T-helper 17 cell (primary cell): ENCODE data around the gene MAN2B1. TPM values are rescaled to one million over a fixed set of nuclear protein-coding genes. Genes with fewer than 3 reads are reported as not detected.
"Not testable (repeated sequence)": the region's sequence is repeated elsewhere in the genome, so short reads cannot be mapped to it uniquely, and the experiment has no call there.

ENCODE experiments used
- ATAC-seq: fragments of 150-1000 bp; cut with Tn5 transposase; 2 replicates; pipeline ENCODE4 v1.10.0; 2021; ENCODE audit warnings: mild to moderate bottlenecking, moderate library complexity
- DNase-seq, 3 donors: peaks; one replicate each; pipeline versions ENCODE4 v3.0.0 to v3.0.0-alpha.2; 2020 to 2021
- H3K9me3 ChIP-seq: one replicate; pipeline ENCODE4 v1.7.0; 2013; ENCODE audit warnings: low read length, mild to moderate bottlenecking; ENCODE audit not compliant: control insufficient read depth, poor library complexity, severe bottlenecking
- H3K27ac Mint-ChIP-seq: one replicate; pipeline ENCODE4 v1.8.0; 2022; ENCODE audit warnings: mild to moderate bottlenecking, moderate library complexity, mixed read lengths
- H3K27me3 Mint-ChIP-seq: one replicate; pipeline ENCODE4 v1.8.0; 2022; ENCODE audit warnings: mixed read lengths
- H3K36me3 Mint-ChIP-seq: one replicate; pipeline ENCODE4 v1.8.0; 2022; ENCODE audit warnings: low read depth, mixed read lengths
- H3K4me1 Mint-ChIP-seq: one replicate; pipeline ENCODE4 v1.8.0; 2022; ENCODE audit warnings: mild to moderate bottlenecking, mixed read lengths
- H3K4me3 Mint-ChIP-seq: one replicate; pipeline ENCODE4 v1.8.0; 2022; ENCODE audit warnings: mild to moderate bottlenecking, moderate library complexity, mixed read lengths
- total RNA-seq, 4 donors: library from RNA in 2 of 4; stranded (reverse) in 2 of 4; gene quantifications; one replicate each; pipeline ENCODE4 v1.2.3 and lab custom pipeline; 2022 to 2026

MAN2B1 gene
- total RNA-seq, 2 donors from 2014 or later: 157 to 181 TPM

DNA sequence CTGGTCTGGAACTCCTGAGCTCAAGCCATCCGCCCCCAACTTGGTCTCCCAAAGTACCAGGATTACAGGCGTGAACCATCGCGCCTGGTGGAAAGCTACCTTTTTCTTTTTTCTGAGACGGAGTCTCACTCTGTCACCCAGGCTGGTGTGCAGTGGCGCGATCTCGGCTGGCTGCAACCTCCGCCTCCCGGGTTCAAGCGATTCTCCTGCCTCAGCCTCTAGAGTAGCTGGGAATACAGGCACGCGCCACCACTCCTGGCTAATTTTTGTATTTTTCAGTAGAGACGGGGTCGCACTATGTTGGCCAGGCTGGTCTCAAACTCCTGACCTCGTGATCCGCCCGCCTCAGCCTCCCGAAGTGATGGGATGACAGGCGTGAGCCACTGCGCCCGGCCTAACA, 30.9 kb upstream of the MAN2B1 start:
- not testable (repeated sequence) for H3K9me3 ChIP-seq, H3K36me3 Mint-ChIP-seq, H3K27ac Mint-ChIP-seq, H3K4me1 Mint-ChIP-seq, ATAC-seq, DNase-seq, H3K27me3 Mint-ChIP-seq
- peak overlapping the region; percentile 59 for H3K4me3 Mint-ChIP-seq

DNA sequence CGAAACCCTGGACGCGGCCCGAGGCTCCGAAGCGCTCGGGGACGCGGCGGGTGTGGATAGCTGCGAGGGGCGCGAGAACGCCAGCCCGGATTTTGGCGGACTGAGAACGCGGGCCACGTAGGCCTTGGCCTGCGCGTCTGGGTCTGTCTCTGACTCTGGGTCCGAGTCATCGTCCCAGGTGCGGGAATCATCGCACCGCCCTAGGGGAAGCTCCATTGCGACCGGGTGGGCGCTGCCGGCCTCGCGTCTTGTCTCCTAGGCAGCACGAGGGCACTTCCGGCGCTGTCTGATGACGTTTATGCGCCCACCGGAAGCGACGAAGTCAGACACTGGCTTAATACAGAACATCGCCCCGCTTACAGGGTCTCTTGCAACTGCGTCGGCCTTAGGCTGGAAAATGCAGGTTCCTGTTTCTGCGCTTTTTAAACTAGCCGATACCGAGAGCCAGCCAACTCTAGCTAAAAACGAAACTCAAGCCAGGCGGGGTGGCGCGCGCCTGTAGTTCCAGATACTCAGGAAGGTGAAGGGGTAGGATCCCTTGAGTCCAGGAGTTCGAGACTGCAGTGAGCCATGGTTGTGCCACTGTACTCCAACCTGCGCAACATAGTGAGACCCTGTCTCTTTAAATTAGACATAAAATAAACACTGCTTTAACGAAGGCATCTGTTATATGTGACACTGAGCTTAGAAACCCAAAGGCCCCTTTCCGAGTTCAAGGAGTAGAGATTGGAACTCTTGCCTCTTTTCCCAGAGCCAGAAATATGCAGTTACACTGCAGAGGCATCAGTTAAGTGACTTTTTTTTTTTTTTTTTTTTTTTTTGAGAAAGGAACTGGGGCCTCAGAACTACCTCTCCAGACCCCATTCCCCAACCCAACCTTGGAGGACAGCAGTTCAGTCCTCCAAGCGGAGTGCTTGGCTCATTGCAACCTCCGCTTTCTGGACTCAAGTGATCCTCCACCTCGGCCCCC, 30.1 kb upstream of the MAN2B1 start, which contains the start of gene FBXW9:
Gene FBXW9 (minus strand): TSS at position 266 of the 970 bp plus-strand sequence. CDS start 50 bp downstream, at position 216.
- H3K36me3 Mint-ChIP-seq: peaks cover 2% of the 10 kb centered on the region
- H3K9me3 ChIP-seq: no peaks in the 10 kb centered on the region
- no peaks in the 10 kb centered on the region for H3K27me3 Mint-ChIP-seq
- ATAC-seq (peak; percentile 93), DNase-seq (peak; percentile 88 to 97 (median 89))
- peak within 1 kb of the TSS; percentile 93 for H3K27ac Mint-ChIP-seq
- peaks cover 9% of the 10 kb centered on the region for H3K4me1 Mint-ChIP-seq
- peak within 1 kb of the TSS; percentile 89 for H3K4me3 Mint-ChIP-seq

DNA sequence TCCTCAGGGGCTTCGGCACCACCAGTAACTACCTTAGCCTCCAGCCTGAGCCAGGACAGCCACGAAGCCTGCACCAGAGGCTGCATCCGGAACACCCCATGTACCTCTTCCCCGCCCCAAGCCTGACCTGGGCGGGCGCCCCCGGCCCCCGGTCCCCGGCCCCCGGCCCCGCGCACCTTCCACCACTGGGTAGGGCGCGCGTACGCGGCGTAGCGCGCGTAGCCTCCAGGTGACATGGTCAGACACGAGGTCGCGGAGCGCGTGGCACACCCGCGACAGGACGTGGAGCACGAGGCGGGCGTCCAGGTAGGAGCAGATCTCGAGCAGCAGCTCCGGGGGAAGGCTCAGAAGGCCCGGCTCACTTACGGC, 29.4 kb upstream of the MAN2B1 start:
- Mint-ChIP-seq H3K4me1 (peaks cover 9% of the 10 kb centered on the region), H3K27ac (peak overlapping the region; percentile 93), H3K4me3 (peak overlapping the region; percentile 89), H3K36me3 (peaks cover 2% of the 10 kb centered on the region), H3K27me3 (no peaks in the 10 kb centered on the region)
- H3K9me3 ChIP-seq: no peaks in the 10 kb centered on the region
- DNase-seq (no peak), ATAC-seq (peak; percentile 35)

DNA sequence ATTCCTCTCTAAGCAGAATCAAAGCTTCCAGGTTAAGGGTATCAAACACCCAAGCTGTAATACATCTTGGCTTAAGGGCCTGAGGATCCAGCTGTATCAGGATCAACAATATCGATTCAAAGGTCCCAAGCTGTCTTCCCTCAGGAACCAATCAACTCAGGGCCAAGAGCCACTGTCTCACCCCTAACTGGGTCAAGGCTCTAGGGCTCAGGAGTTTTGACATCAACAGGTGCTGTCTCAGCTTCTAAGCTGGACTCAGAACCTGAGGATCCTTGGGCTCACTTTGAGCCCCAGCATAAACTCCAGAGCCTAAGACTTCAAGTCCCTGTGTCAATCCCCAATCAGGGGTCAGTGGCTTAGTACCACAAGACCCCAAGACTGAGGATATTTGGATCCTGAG, 29.0 kb upstream of the MAN2B1 start:
- Mint-ChIP-seq H3K27me3 (no peaks in the 10 kb centered on the region), H3K27ac (no peak overlapping the region), H3K36me3 (peaks cover 2% of the 10 kb centered on the region), H3K4me1 (peaks cover 9% of the 10 kb centered on the region), H3K4me3 (peak overlapping the region; percentile 89)
- no peaks in the 10 kb centered on the region for H3K9me3 ChIP-seq
- ATAC-seq (no peak), DNase-seq (no peak)

DNA sequence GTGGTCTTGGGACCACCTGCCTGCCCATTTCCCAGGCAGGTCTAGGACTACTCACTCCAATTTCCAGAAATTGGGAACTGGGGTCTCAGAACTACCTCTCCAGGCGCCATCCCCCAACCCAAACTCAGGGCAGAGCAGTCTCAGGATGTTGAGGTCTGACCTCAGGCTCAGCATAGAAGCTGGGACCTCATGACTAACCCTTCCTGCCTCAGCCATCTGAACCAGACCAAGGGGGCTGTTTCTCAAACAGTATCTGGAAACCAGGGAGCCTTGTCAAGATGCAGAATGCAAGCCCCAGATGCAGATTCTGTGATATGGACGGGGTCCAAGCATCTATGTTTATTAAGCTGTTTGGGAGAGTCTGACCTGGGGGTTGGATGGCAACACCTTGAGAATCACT, 28.6 kb upstream of the MAN2B1 start:
- H3K4me1 Mint-ChIP-seq: peaks cover 11% of the 10 kb centered on the region
- peaks cover 2% of the 10 kb centered on the region for H3K36me3 Mint-ChIP-seq
- H3K27ac Mint-ChIP-seq: no peak overlapping the region
- H3K9me3 ChIP-seq: no peaks in the 10 kb centered on the region
- no peak for ATAC-seq
- DNase-seq: no peak
- H3K27me3 Mint-ChIP-seq: no peaks in the 10 kb centered on the region
- H3K4me3 Mint-ChIP-seq: no peak overlapping the region

DNA sequence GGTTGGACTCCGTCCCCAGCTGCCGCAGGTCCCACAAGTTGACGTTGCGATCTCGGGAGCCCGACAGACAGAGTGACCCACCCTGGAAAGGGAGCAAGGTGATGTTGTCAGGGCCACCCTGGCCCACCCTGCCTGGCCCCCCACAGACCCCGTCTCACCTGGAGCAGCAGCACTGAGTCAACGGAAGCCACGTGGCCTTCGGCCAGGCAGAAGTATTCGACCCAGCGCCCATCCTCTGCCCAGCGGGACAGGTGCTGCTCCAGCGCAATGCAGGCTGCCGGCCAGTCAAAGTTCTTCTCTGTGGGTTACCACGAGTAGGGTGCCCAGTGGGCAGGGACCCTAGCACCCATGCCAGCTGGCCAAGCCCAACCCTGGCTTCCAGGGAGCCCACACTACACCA, 28.1 kb upstream of the MAN2B1 start:
- Mint-ChIP-seq H3K4me3 (no peak overlapping the region), H3K27ac (no peak overlapping the region), H3K27me3 (no peaks in the 10 kb centered on the region), H3K4me1 (peaks cover 11% of the 10 kb centered on the region), H3K36me3 (peaks cover 2% of the 10 kb centered on the region)
- ATAC-seq: no peak
- no peaks in the 10 kb centered on the region for H3K9me3 ChIP-seq
- no peak for DNase-seq

DNA sequence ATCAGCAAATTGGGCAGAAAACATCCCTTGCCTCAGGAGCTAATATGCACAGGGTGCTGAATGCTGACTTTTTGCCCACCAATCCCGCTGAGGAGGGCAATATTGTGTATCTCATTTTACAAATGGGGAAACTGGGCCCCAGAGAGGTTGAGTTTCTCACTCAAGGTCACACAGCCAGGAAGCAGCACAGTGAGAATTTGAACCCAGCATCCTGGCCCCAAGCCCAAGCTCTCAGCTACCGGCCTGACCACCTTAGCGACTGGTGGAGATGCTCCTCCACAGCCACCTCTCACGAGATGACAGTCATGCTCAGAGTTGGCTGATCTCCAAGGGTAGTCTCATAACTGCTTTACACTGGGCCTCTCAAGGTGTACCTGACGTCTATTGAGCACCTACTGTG, 26.4 kb upstream of the MAN2B1 start:
- peaks cover 7% of the 10 kb centered on the region for H3K4me1 Mint-ChIP-seq
- H3K27me3 Mint-ChIP-seq: no peaks in the 10 kb centered on the region
- H3K4me3 Mint-ChIP-seq: no peak overlapping the region
- no peaks in the 10 kb centered on the region for H3K36me3 Mint-ChIP-seq
- DNase-seq (no peak), ATAC-seq (no peak)
- no peaks in the 10 kb centered on the region for H3K9me3 ChIP-seq
- H3K27ac Mint-ChIP-seq: no peak overlapping the region

DNA sequence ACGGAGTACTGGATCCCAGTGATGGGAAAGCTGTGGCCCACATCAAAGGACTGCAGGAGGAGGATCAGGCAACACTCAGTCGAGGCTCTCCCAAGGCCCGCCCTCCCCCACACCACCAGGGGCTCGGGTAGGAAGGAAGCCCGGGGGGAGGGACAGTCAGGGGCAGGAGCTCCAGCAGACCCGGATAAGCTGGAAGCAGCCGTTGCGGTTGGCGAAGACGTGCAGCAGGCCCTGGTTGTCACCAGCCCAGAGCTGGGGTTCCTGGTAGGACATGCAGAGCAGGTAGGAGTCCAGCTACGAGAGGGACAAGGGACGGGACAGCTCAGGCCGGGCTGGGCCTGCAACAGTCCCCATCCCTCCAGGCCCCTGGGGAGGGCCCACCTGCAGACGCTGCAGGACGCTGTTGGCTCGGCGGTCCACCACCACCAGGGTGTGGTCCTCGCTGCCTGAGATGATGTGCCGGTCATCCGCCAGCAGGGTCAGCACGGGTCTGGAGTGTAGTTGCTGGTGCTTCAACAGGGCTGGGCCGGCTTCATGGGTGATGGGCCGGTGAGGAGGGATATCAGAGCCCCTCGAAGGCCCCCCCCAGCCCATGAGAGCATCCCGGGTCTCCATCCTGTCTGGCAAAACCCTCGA, 23.2 kb upstream of the MAN2B1 start:
- Mint-ChIP-seq H3K4me3 (no peak overlapping the region), H3K27me3 (no peaks in the 10 kb centered on the region), H3K27ac (no peak overlapping the region), H3K36me3 (no peaks in the 10 kb centered on the region), H3K4me1 (peaks cover 4% of the 10 kb centered on the region)
- DNase-seq (no peak), ATAC-seq (no peak)
- H3K9me3 ChIP-seq: no peaks in the 10 kb centered on the region

DNA sequence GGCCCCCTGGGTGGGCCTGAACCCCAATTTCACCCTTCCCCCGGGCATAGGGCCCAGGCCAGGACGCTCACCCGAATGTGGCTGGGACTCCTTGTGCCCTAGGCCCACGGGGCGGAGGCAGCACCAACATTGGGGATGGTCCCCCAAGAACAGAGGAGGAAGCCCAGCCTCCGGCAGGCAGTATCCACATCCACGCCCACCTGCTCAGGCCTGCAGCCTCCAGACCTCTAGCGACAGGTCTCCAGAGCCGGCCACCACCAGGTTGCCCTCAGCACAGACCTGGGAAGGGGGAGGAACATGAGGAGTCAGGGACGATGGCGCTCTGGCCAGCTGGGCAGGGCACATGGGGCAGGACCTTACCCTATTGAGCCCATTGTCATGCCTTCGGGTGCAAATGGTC, 22.5 kb upstream of the MAN2B1 start:
- H3K27ac Mint-ChIP-seq: no peak overlapping the region
- H3K27me3 Mint-ChIP-seq: no peaks in the 10 kb centered on the region
- H3K9me3 ChIP-seq: no peaks in the 10 kb centered on the region
- no peaks in the 10 kb centered on the region for H3K36me3 Mint-ChIP-seq
- no peak for DNase-seq
- no peak for ATAC-seq
- H3K4me3 Mint-ChIP-seq: no peak overlapping the region
- H3K4me1 Mint-ChIP-seq: peaks cover 4% of the 10 kb centered on the region

DNA sequence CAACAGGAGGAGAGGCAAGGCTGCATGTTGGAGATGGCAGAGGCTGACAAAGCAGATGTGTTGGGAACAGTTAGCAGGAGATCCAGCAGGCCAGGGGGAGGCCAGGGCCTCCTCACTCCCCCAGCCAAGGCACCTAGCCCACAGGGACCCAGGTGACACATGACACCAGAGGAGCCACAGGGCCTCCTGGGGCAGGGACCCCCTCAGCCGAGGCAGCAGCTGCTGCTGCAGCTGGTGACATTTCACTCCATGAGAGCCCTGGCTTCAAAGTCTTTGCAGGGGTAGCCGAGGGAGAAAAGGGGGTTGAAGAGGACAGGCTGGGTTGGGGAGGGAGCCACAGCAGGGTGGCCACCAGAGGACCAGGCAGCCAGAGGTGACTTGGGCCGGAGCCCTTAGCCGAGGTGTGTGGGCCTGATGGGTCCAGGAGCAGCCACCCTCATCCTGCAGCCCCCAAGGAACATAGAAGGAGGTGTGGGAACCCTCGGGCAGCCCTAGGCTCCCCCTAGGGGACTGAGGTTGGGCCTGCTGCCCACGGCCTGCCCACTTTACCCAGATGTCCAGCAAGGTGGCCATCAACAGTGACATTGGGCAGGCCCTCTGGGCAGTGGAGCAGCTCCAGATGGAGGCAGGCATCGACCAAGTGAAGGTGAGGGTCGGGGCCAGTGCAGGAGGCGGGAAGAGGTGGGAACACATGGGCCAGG, 21.1 kb upstream of the MAN2B1 start, which contains the start of gene GNG14:
Gene GNG14 (plus strand): TSS at position 503 of the 701 bp plus-strand sequence. CDS start 51 bp downstream, at position 554.
- no peak for DNase-seq
- Mint-ChIP-seq H3K36me3 (no peaks in the 10 kb centered on the region), H3K4me1 (peaks cover 4% of the 10 kb centered on the region), H3K4me3 (no peak within 1 kb of the TSS), H3K27me3 (no peaks in the 10 kb centered on the region), H3K27ac (no peak within 1 kb of the TSS)
- no peaks in the 10 kb centered on the region for H3K9me3 ChIP-seq
- no peak for ATAC-seq

DNA sequence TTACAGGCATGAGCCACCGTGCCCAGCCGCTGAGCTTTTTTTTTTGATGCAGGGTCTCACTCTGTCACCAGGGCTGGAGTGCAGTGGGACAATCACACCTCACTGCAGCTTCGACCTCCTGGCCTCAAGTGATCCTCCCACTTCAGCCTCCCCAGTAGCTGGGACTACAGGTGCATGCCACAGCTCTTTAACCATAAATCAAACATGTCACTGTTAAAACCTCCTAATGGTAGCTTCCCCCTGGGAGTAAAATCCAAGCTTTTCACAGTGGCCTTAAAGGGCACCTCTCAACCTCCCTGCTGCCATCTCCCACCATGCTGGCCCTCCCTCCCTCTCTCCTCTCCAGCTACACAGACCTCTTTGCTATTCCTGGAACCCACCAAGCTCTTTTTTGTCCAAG, 19.3 kb upstream of the MAN2B1 start:
- Mint-ChIP-seq H3K36me3 (peaks cover 4% of the 10 kb centered on the region), H3K27me3 (no peaks in the 10 kb centered on the region), H3K4me1 (peaks cover 11% of the 10 kb centered on the region), H3K27ac (no peak overlapping the region), H3K4me3 (no peak overlapping the region)
- DNase-seq (no peak), ATAC-seq (no peak)
- H3K9me3 ChIP-seq: no peaks in the 10 kb centered on the region

DNA sequence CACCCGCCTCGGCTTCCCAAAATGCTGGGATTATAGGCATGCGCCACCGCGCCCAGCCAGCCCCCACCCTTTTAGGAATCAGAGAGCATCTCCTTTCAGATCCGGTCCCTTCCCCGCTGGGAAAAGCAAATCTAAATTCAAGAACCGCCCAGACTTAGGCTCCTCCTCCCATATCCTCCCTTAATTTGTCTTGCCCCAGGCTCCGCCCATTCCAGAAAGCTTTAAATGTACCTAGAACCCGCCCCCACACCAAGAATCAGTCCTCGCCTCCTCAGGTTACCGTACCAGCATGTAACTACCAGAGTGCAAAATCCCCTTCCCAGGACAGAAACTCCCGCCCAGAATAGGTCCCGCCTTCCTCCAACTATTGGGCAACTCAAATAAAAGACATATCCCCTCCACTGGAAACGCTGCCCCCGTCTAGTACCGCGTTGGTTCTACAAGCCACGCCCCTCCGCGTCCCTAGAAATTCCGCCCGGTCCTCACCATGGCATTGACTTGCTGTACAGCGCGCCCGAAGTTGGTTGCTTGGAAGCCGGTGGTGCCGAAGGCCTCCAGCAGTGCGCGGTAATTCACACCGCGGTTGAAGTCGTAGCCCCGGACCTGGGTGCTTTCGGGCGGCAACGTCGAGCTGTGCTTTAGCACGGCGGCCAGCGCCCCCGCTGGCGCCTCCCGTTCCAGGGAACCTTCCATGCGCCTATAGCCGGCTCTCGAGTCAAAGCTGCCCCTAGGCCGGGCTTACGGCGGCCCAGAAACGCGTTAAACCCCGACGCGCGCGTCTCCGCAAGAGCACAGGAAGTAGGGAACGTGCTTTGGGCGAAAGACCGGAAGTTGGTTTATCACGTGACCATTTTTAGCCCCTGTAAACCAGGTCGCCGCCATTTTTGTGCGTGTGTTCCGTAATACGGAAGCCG, 14.8 kb upstream of the MAN2B1 start, which contains the start of gene DHPS:
Gene DHPS (minus strand): TSS at position 807 of the 914 bp plus-strand sequence. CDS start 114 bp downstream, at position 693.
- DNase-seq (peak; percentile 72 to 82 (median 76)), ATAC-seq (peak; percentile 83)
- peak within 1 kb of the TSS; percentile 99 for H3K27ac Mint-ChIP-seq
- H3K27me3 Mint-ChIP-seq: no peaks in the 10 kb centered on the region
- H3K4me3 Mint-ChIP-seq: peak within 1 kb of the TSS; percentile 98
- peaks cover 15% of the 10 kb centered on the region for H3K4me1 Mint-ChIP-seq
- H3K36me3 Mint-ChIP-seq: peaks cover 5% of the 10 kb centered on the region
- no peaks in the 10 kb centered on the region for H3K9me3 ChIP-seq
